Panc1 (cell line): ENCODE data around the gene STK25. TPM values are rescaled to one million over a fixed set of nuclear protein-coding genes. Genes with fewer than 3 reads are reported as not detected.

Source experiments
- ATAC-seq: fragments of 200-7000 bp; cut with Tn5 transposase; 2 replicates; pipeline ENCODE4 v1.9.1; 2020; ENCODE audit warnings: mild to moderate bottlenecking, moderate library complexity
- BruUV-seq: library from RNA; stranded (reverse); fragments of 400-500 nt; replicated peaks from 2 replicates; lab custom pipeline; 2021; lab: Mats Ljungman, UMichigan
- CTCF ChIA-PET: fragments of 300-600 bp; sonication (Branson Sonifier 250); formaldehyde crosslinking; loops from one replicate; lab custom pipeline; 2022; ENCODE audit warnings: antibody characterized with exemption; lab: Charles Lee
- POLR2A ChIA-PET: fragments of 300-600 bp; sonication (Branson Sonifier 250); formaldehyde crosslinking; loops from one replicate; lab custom pipeline; 2022; ENCODE audit warnings: antibody characterized with exemption; lab: Charles Lee
- DNase-seq: peaks from one replicate; pipeline ENCODE4 v3.0.0-alpha.2; 2010; ENCODE audit warnings: low read depth, low spot score
- H3K27ac ChIP-seq: 2 replicates; pipeline ENCODE4 v1.5.1; 2011; ENCODE audit warnings: mild to moderate bottlenecking, low read length, inconsistent platforms
- H3K27me3 ChIP-seq: fragments of 200-500 bp; sonication (Bioruptor generic); 2 replicates; pipeline ENCODE4 v1.6.0; 2014; ENCODE audit warnings: low read length, inconsistent platforms; ENCODE audit not compliant: control insufficient read depth, insufficient read depth
- H3K36me3 ChIP-seq: fragments of 200-500 bp; sonication (Bioruptor generic); 2 replicates; pipeline ENCODE4 v1.5.1; 2014; ENCODE audit warnings: inconsistent platforms, mild to moderate bottlenecking, low read length, moderate library complexity; ENCODE audit not compliant: control insufficient read depth, insufficient read depth
- H3K4me1 ChIP-seq: 2 replicates; pipeline ENCODE4 v1.5.1; 2011; ENCODE audit warnings: inconsistent platforms, mild to moderate bottlenecking, low read length, moderate library complexity; ENCODE audit not compliant: control insufficient read depth, insufficient read depth
- H3K4me3 ChIP-seq, 2 experiments: 2 replicates each; pipeline ENCODE4 v1.5.1; 2011 to 2012; ENCODE audit warnings: low read depth in 2 of 2, low read length in 2 of 2, mild to moderate bottlenecking in 2 of 2, inconsistent platforms in 1 of 2, moderate library complexity in 1 of 2
- H3K9me3 ChIP-seq: fragments of 200-500 bp; sonication (Bioruptor generic); 2 replicates; pipeline ENCODE4 v1.5.1; 2014; ENCODE audit warnings: low read depth, mild to moderate bottlenecking, inconsistent platforms, low read length, moderate library complexity; ENCODE audit not compliant: control insufficient read depth, insufficient read depth
- CTCF ChIP-seq: fragments of 450-650 bp; IDR thresholded peaks from 2 replicates; pipeline ENCODE4 v1.5.1; 2017; ENCODE audit warnings: mild to moderate bottlenecking
- POLR2AphosphoS5 ChIP-seq: IDR thresholded peaks from 2 replicates; pipeline ENCODE4 v1.6.1; 2012; ENCODE audit warnings: mild to moderate bottlenecking, low read depth, low read length, moderate library complexity
- REST ChIP-seq, 2 experiments: IDR thresholded peaks; 2 replicates each; pipeline ENCODE4 v1.6.1; 2011 to 2012; ENCODE audit warnings: low read depth in 2 of 2, control low read depth in 1 of 2, low read length in 1 of 2, mild to moderate bottlenecking in 1 of 2, moderate library complexity in 1 of 2; ENCODE audit not compliant: insufficient read depth in 1 of 2
- SIN3A ChIP-seq: IDR thresholded peaks from 2 replicates; pipeline ENCODE4 v1.6.1; 2012; ENCODE audit warnings: low read depth, mild to moderate bottlenecking, low read length, moderate library complexity, borderline replicate concordance; ENCODE audit not compliant: insufficient read depth
- TCF7L2 ChIP-seq: IDR thresholded peaks from 2 replicates; pipeline ENCODE4 v1.6.1; 2011; ENCODE audit warnings: mild to moderate bottlenecking, low read depth, low read length, inconsistent platforms
- in situ Hi-C: cut with HindIII; loops from 2 replicates; pipeline ENCODE4 v1.10.0; 2016; ENCODE audit warnings: low sequenced_read_pairs, low pct_unique_long_range_greater_than_20kb
- intact Hi-C: fragments of 100-400 bp; cut with micrococcal nuclease; formaldehyde crosslinking; loops from one replicate; pipeline ENCODE4 v1.10.0; 2022; ENCODE audit not compliant: unreplicated experiment
- total RNA-seq: library from RNA; stranded (reverse); gene quantifications from one replicate; pipeline ENCODE4 v1.2.1, GENCODE V29; 2021; ENCODE audit not compliant: unreplicated experiment

Gene STK25
- total RNA-seq, 1 experiment from 2014 or later, result 195 TPM

GRCh38 chr2:241467777-241468475, 40.5 kb downstream of the STK25 start:
- in situ Hi-C loops, result no loop called here
- ATAC-seq (no peak; the same call in 1 of the 2 replicates), DNase-seq (no peak)
- Histone ChIP-seq H3K4me3 (no peak overlapping the region), H3K9me3 (no peaks in the 10 kb centered on the region), H3K27me3 (no peaks in the 10 kb centered on the region), H3K4me1 (no peaks in the 10 kb centered on the region), H3K36me3 (no peaks in the 10 kb centered on the region), H3K27ac (no peak overlapping the region)
- CTCF ChIA-PET, result no interaction called here
- POLR2A ChIA-PET, result no interaction called here
- intact Hi-C loops, result no loop called here
- TF ChIP-seq REST (IDR thresholded peaks at IDR 0.05; ENCODE audit: insufficient read depth in 1 of 2, low read depth in 2 of 2, low read length in 1 of 2) (no peak), CTCF (no peak)
- BruUV-seq, result no TSS peak

- ChIA-PET CTCF (no interaction called here), POLR2A (interaction anchor here (0.7 kb wide), 1 partner anchor 29 kb away, joined by 4 read pairs; no protein-coding TSS in a partner anchor)
- no peak for ATAC-seq
- intact Hi-C loops, result no loop called here
- no peak for DNase-seq
- TF ChIP-seq POLR2AphosphoS5 (no peak), CTCF (no peak), SIN3A (no peak), REST (IDR thresholded peaks at IDR 0.05; ENCODE audit: insufficient read depth in 1 of 2, low read depth in 2 of 2, low read length in 1 of 2) (no peak), TCF7L2 (no peak)
- H3K27ac ChIP-seq, result no peak overlapping the region
- H3K27me3 ChIP-seq, result no peaks in the 10 kb centered on the region
- no peak overlapping the region for H3K4me3 ChIP-seq
- no peaks in the 10 kb centered on the region for H3K4me1 ChIP-seq
- no peaks in the 10 kb centered on the region for H3K36me3 ChIP-seq
- no peaks in the 10 kb centered on the region for H3K9me3 ChIP-seq
- BruUV-seq, result no TSS peak
- in situ Hi-C loops, result no loop called here
Observed at GRCh38 chr2:241466230-241466629, 42.2 kb downstream of the STK25 start.
